GM03348 (cell line): Measurements from ENCODE around the gene GTF2H4.
"Not testable (repeated sequence)": the region's sequence is repeated elsewhere in the genome, so short reads cannot be mapped to it uniquely, and the experiment has no call there.

Experiments used
- DNase-seq: peaks from one replicate; pipeline ENCODE4 v3.0.0; 2012; ENCODE audit warnings: low spot score

GTF2H4 gene

GRCh38 chr6:30907758-30908591 is at the start of gene GTF2H4:
Gene GTF2H4 (plus strand): TSS chr6:30908207.
- peak; percentile 96 for DNase-seq

GRCh38 chr6:30859726-30860125 is 48.3 kb upstream of the GTF2H4 start:
- not testable (repeated sequence) for DNase-seq

- no peak for DNase-seq
These were observed 46.6 kb upstream of the GTF2H4 start for GRCh38 chr6:30861257-30862048.

GRCh38 chr6:30862156-30862875 is 45.7 kb upstream of the GTF2H4 start:
- no peak for DNase-seq

GRCh38 chr6:30864325-30864724 is 43.7 kb upstream of the GTF2H4 start:
- no peak for DNase-seq

GRCh38 chr6:30869241-30869749 is 38.7 kb upstream of the GTF2H4 start:
- DNase-seq, result not testable (repeated sequence)

- no peak for DNase-seq
These were observed 37.5 kb upstream of the GTF2H4 start for GRCh38 chr6:30870546-30870945.

GRCh38 chr6:30871592-30872183 is 36.3 kb upstream of the GTF2H4 start:
- DNase-seq, result no peak

- DNase-seq, result no peak
These were observed 34.8 kb upstream of the GTF2H4 start for GRCh38 chr6:30873137-30873640.

GRCh38 chr6:30873795-30874194 is 34.2 kb upstream of the GTF2H4 start:
- DNase-seq, result not testable (repeated sequence)

GRCh38 chr6:30875244-30876038 is 32.6 kb upstream of the GTF2H4 start:
- DNase-seq, result no peak

- no peak for DNase-seq
These were observed 31.8 kb upstream of the GTF2H4 start for GRCh38 chr6:30876039-30876730.

GRCh38 chr6:30877419-30878262 is 30.4 kb upstream of the GTF2H4 start:
- peak; percentile 90 for DNase-seq

GRCh38 chr6:30879684-30880427 is 28.2 kb upstream of the GTF2H4 start:
- no peak for DNase-seq

- DNase-seq, result no peak
These were observed 27.2 kb upstream of the GTF2H4 start for GRCh38 chr6:30880698-30881252.

GRCh38 chr6:30881392-30882203 is 26.4 kb upstream of the GTF2H4 start:
- DNase-seq, result no peak

- DNase-seq, result no peak
These were observed 25.7 kb upstream of the GTF2H4 start for GRCh38 chr6:30882204-30882758.
